OCI-M2 (cell line): ENCODE data around the gene GPR161.
"Not testable (repeated sequence)": the region's sequence is repeated elsewhere in the genome, so short reads cannot be mapped to it uniquely, and the experiment has no call there.

Experiments
- DNase-seq: peaks from one replicate; lab custom pipeline; 2025; ENCODE audit not compliant: unreplicated experiment; lab: John Stamatoyannopoulos, UW

The GPR161 gene

DNA sequence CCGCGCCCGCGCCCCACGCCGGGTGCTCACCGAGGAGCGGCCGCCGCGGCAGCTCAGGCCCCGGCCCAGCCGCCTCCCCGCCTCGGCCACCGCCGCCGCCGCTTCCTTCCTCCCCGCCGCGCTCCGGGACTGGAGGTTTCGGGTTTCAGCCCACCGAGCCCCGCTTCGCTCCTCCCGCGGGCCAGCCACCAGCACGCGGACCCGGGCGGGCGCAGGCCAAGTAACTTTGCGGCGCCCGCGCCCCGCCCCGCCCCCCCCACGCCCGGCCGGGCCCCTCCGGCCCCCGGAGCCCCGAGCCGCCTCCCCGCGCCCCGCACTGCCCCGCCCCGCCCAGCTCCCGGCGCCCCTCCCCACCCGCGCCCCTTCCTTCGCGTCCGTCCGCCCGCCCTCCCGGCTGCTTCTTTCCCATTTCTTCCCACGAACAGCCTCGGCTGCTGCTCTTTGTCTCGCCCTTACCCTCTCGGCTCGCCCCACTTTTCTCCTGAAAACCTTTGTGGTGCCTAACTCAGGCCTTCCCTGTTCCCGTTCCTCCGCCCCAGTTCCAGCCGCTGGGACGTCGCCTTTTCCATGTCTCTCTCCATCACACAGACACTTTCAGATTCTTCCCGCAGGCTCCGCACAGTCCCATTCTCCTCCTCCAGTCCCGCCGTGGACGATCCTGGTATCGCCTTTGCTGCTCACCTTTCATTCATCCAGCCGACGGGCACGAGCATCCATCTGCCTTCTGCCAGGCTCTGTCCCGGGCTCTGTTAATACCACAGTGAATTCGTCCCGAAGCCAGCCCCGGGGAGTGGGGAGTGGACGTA lies at the start of gene GPR161:
GPR161 (minus strand) TSS at position 222 of the 806 bp plus-strand sequence. CDS start 32,080 bp downstream, outside the sequence.
- no peak for DNase-seq

GRCh38 chr1:168181063-168181720 lies 44.5 kb upstream of the GPR161 start:
- DNase-seq, result not testable (repeated sequence)

DNA sequence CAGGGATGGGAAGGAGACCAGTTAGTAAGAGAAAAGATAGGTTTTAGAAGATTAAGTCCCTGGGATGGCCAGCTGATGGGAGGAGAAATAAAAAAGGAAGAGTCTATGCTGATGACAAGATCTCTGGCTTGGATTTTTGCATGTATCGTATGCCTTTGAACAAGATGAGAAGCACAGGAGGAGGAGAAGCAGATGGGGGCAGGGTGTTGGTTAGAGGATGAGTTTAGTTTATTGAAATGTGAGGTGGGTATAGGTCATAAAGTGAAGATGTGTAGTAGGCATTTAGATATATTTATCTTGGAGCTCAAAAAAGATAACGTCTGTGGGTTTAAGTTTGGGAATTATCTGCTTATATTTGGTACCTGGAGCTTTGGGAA lies 43.4 kb upstream of the GPR161 start:
- no peak for DNase-seq

DNA sequence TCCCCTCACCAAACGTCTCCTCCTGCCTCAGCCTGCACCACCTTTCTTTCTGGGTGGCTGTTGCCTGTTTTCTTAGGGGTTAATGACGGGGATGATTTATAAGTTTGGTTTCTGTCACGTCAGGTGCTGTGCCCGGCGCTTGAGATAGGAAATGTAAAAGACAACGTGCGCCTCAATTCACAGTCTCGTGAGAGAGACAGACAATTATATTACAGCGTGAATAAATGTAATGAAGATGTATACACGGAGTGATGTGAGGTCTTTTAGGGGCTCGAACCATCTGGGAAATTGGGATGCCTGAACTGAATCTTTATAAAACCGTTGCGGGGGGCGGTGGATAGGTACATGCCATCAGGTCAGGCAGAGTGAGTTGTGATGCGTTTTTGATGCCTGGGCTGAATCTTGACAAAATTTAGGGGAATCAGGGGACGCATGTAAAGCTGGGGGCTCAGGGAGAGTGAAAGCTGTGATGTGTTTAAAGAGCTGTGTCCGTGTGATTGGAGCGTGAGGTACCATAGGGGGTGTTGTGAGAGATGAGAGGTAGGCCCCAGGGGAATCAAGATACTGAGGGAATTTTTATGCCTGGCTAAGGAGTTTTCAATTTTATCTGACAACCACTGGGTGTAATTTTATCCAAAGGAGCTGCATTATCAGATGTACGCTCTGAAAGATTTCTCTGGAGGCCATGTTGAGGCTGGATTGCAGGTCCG lies 42.9 kb upstream of the GPR161 start:
- DNase-seq, result no peak

- peak; percentile 66 for DNase-seq
These were observed 42.1 kb upstream of the GPR161 start, which contains the start of gene TIPRL for GRCh38 chr1:168178638-168179437. Gene TIPRL, plus strand, starts transcription at chr1:168178962. Its CDS starts 116 bp downstream, at chr1:168179078.

GRCh38 chr1:168178227-168178637 lies 41.5 kb upstream of the GPR161 start:
- DNase-seq, result no peak

DNA sequence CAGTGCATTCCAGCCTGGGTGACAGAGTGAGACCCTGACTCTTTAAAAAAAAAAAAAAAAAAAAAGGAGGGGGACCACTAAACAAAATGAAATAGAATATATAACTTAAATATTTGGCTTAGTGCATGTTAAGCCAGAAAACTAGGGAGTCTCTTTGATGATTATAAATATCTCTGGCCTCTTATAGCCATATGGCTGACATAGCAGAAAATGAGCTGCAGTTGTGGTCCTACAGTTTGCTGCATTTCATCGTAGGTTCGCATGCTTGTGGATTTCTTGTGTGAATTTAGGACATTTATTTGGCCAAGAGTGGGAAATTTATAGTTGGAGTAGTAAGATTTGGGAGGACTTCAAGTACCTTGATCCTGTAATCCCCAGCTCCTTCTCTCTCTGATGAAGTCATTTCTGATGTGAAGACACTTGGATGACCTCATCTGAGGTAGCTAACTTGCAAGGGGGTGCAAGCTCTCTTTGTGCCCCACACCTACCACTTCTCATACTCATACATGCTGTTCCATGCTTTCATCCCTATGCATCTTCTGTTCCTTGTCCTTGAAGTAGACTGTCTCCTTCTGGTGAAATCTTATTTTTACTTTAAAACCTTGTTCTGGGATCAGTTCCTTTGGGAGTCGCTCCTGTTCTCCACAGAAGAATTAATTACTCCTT lies 35.7 kb upstream of the GPR161 start:
- DNase-seq, result no peak

- no peak for DNase-seq
These were observed 34.1 kb upstream of the GPR161 start for GRCh38 chr1:168170564-168171508.

DNA sequence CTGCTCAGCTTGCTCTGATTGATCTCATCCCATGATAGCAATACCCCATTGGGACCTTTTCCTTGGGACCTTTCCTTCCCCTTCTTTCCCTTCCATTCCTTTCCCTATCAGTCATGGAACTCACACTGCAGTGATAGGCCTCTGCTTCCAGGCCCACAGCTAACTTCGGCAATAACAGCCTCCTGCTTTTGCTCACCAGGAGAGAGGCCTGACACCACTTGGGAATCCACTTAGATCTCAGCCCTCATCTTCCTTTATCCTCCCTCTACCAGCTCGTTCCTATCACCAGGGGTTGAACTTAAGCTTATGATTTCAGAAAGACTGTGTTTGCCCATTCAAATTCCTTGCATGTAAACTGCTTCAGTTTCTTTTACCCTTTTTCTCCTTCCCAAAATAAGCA lies 31.1 kb upstream of the GPR161 start:
- DNase-seq, result no peak

GRCh38 chr1:168164771-168165170 lies 28.0 kb upstream of the GPR161 start:
- no peak for DNase-seq

GRCh38 chr1:168163670-168164069 lies 26.9 kb upstream of the GPR161 start:
- no peak for DNase-seq

DNA sequence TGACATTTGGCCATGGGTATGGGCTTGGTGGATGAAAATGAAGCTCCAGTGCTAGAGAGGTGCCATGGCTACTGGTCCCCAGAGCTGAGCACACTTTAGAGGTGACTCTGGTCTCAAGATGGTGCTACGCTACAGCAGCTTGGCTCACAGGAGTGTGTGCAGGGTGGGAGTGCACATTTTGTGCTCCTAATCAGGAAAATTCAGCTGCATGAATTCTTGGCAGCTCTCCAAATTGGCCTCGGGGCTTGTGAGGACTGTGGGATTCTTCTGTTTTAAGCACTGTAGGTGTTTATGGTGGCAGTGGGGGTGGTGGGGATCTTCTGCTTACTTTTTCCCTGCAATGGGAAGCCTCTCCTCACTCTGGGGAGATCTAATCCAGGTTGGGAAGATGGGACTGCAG lies 24.7 kb upstream of the GPR161 start:
- DNase-seq, result no peak

GRCh38 chr1:168159979-168160378 lies 23.2 kb upstream of the GPR161 start:
- no peak for DNase-seq

DNA sequence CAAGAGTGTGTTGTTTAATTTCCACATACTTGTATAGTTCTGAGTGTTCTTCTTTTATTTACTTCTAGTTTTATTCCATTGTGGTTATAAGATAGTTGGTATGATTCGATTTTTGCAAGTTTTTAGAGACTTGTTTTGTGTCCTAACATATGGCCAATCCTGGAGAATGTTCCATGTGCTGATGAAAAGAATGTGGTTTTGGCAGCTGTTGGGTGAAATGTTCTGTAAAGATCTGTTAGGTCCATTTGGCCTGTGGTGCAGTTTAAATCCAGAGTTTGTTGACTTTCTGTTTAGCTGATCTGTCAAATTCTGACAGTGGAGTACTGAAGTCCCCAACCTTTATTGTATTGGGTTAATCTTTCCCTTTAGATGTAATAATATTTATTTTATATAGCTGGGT lies 22.5 kb upstream of the GPR161 start:
- DNase-seq, result no peak

DNA sequence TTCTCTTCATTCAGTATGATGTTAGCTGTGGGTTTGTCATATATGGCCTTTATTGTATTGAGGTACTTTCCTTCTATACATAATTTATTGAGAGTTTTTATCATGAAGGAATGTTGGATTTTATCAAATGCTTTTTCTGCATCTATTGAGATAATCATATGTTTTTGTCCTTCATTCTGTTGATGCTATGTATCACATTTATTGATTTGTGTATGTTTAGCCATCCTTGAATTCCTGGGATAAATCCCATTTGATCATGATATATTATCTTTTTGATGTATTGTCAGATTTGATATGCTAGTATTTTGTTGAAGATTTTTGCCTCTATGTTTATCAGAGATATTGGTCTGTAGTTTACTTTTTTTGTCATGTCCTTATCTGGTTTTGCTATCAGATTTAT lies 20.9 kb upstream of the GPR161 start:
- no peak for DNase-seq

- DNase-seq, result no peak
These were observed 19.2 kb upstream of the GPR161 start for GRCh38 chr1:168155910-168156309.

DNA sequence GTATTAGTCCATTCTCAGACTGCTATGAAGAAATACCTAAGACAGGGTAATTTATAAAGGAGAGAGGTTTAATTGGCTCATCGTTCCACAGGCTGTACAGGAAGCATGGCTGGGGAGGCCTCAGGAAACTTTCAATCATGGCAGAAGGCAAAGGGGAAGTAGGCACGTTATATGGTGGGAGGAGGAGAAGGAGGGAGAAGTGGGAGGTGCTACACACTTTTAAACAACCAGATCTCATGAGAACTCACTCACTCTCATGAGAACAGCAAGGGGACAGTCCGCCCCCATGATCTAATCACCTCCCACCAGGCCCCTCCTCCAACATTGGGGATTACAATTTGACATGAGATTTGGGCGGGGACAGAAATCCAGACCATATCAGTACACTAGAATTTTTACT lies 18.0 kb upstream of the GPR161 start:
- not testable (repeated sequence) for DNase-seq

DNA sequence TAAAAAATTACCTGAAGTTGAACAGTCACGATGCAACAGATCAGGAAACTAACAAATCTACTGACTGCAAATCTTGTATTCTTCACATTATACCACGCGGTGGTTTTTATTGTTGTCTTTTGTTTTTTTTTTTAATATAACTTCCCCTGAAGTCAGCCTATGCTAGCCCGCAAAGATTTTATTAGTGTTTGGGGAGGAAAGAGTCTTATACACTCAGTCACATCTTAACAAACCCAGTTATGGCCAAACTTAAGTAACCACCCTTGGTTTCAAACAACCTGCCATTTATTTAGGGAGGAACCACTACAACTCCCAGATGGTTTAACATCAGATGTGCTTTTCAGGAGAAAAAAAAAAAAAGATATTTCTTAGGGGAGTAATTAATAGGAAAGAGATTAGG lies 15.2 kb upstream of the GPR161 start:
- no peak for DNase-seq

DNA sequence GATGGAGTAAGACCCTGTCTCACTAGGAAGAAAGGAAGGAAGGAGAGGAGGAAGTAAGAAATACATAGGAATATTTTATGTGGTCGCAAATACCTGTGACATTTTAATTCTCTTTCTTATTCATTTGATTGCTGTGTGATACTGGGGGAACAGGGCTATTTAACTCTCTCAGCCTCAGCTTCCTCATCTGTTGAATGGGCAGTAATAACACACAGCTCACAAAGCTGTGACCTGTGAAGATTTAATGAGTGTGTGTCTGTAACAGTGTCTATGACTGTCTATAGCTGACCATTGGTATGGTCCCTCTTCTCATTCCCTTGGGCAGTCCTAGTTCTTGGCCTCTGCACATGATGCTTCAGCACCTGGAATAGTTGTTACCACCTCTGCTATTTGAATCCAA lies 13.6 kb upstream of the GPR161 start:
- no peak for DNase-seq
